GM21576 (cell line): ENCODE measurements around the gene KLHL1.

Source experiments
- ATAC-seq: cut with Tn5 transposase; IDR thresholded peaks from one replicate; pipeline ENCODE4 v1.9.1; 2021; ENCODE audit warnings: mild to moderate bottlenecking, moderate library complexity; ENCODE audit not compliant: unreplicated experiment

KLHL1 gene

GRCh38 chr13:70016116-70016515 lies 92.1 kb downstream of the KLHL1 start:
- no peak for ATAC-seq

DNA sequence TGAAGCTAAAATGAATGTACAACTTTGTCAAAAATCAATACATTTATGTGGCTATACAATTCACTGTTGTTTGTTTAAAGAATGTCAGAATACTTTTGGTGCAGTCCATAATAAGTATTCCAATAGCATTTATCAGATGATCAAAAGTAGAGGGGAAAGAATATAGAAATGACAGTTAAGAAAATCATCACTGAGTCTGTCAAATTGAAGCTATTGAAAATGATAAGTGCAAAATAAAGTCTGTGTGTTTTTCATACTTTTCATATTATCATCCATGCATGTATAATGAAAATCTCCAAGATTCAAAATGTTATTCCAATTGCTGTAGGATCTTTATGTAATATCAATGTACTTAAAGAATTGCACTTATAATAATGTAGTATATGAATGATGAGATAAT lies 93.9 kb downstream of the KLHL1 start:
- no peak for ATAC-seq

DNA sequence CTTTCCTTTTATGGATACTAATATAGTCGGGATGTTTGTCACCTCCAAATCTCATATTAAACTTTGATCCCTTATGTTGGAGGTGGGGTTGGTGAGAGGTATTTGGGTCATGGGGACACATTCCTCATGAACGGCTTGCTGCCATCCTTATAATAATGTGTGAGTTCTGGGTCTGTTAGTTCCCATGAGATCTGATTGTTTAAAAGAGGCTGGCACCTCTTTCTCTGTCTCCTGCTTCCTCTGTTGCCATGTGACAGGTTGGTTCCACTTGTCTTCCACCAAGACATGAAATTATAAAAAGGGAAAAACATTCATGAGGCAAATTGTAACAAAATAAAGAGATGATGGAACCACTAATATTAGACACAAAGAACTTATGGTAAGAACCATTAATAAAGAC lies 108.4 kb downstream of the KLHL1 start:
- ATAC-seq, result no peak

GRCh38 chr13:69997061-69997460 lies 111.2 kb downstream of the KLHL1 start:
- no peak for ATAC-seq

GRCh38 chr13:69980799-69981198 lies 127.5 kb downstream of the KLHL1 start:
- ATAC-seq, result peak; percentile 56

DNA sequence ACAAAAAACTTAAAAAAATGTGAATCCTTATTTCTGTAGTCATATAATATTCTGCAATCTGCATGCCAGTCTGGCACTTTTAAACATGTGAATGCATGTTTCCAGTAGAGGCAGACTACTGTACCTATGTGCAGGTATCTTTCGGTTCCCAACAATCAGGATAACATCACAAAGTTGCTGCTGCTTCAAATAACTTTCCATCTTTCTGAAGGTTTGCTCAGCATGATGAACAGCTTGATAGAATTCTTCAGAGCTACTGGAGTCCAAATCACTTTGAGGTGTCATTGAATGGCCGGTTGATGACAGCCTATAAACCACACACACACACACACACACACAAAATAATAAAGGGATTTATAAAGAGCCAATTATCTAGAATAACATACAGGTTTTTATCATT lies 132.8 kb downstream of the KLHL1 start:
- no peak for ATAC-seq

- no peak for ATAC-seq
Observed at GRCh38 chr13:69970520-69970919, 137.7 kb downstream of the KLHL1 start.

DNA sequence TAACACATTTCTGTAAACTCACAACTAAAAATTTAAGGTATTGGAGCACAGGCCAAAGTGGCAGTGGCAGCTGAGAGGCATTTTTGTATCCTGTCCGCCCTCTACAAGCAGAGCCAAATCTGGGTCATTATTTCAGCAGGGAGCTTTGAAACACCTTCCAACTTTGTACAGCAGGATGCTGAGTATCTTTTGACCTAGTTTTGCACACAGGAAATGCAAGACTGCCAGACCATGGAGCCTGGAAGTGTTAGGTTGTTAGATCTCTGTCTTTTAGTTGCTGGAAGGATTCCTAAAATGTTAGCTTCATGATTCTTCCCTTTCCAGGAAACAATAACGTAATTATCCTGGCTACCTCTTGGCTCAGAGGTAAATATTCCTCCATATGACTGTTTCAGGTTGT lies 149.2 kb downstream of the KLHL1 start:
- ATAC-seq, result no peak

DNA sequence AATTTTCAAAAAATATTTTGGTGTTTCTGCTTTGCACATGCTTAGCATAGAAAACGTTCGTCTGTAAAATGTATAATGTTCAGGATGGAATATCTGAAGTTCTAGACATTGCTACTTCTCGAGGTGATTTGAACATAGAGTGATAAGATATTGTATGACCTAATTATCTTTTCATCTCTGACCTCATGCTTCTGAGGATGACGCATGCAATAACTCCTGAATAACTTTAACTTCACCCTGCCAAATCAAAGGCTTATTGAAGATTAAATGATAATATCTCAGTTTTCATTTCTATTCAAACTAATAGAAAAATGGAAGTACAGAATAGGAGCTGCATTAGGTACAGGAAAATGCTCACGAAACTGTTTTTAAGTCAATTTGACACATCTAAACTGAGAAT lies 151.4 kb downstream of the KLHL1 start:
- ATAC-seq, result no peak

DNA sequence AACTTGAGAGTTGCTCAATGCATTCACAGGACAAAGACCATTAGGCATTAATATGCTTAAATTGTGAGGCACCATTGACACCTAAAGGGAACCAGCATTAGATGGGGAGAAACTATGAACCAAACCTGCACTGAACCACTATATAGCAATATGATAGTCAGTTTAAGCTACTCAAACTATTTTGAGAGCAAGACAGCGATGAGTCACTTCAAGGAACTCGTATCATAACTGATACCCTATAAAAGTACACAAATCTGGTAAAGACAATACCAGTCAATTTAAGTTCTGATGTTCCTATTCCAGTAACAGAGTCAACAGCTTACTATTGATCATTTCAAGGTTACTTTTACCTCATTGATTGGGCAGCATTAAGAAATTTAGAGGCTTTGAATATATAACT lies 151.9 kb downstream of the KLHL1 start:
- no peak for ATAC-seq

GRCh38 chr13:69955271-69955670 lies 153.0 kb downstream of the KLHL1 start:
- no peak for ATAC-seq

DNA sequence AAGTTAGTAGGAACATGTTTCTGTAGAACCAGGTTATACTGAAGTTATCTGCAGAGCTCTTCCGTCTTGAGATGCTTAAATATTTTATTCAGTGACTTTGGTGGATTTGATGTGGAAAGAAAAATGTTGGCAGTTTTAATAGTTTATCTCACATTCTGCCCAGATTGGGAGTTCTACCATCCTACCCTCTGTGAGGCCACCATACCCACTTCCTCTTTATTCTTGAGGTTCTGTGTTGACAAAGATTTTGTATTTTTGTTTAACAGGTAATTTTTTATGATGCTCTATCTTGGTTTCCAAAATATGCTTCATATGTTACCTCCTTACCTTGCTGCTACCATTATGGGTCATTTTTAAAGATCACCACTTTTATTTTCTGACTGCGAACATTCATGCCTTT lies 156.8 kb downstream of the KLHL1 start:
- ATAC-seq, result no peak

- no peak for ATAC-seq
Observed at GRCh38 chr13:69950160-69950559, 158.1 kb downstream of the KLHL1 start.

DNA sequence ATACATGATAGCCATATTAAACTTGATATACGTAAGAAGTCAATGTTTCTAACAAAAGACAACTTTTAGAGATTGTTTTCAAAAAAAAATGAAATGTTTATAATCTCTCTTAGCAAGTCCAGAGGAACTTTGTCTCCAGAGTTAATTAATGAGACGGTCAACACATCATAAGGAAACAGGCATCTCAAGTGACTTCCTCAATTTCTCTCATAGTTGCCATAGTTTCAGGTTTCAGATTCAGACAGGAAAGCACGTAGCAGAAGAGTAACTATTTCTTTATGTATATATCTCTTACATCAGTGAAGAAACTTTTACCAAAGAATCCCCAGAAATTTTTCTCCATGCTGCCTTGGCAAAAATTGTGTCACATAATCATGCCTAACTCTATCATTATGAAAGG lies 160.2 kb downstream of the KLHL1 start:
- peak; percentile 99 for ATAC-seq

GRCh38 chr13:69947582-69947981 lies 160.7 kb downstream of the KLHL1 start:
- ATAC-seq, result peak; percentile 25

DNA sequence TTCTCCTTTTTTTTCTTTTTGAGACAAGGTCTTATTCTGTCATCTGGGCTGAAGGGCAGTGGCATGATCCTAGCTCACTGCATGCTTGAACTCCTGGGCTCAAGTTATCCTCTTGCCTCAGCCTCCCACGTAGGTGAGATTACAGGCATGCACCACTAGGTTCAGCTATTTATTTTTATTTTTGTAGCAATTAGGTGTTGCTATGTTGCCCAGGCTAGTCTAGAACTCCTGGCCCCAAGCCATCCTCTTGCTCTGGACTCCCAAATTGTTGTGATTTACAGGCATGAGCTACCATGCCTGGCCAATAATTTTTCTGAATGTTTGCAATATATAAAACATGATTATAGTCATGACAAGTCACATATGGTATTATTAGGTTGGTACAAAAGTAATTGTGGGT lies 161.7 kb downstream of the KLHL1 start:
- ATAC-seq, result no peak

DNA sequence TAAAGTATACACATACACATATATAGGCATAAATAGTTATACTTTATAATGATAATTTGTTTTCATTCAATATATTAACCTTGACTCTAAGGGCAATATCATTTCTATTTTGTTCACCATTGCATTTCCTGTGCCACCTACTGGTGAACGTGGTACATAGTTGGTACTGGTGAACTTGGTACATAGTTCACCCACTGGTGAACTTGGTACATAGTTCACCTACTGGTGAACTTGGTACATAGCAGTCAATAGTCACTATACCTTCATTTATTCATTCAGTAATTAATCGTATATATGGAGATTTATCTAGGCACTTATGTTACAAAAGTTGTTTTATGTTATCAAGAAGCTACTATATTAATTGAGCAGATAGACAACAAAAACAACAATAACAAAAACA lies 173.2 kb downstream of the KLHL1 start:
- no peak for ATAC-seq

DNA sequence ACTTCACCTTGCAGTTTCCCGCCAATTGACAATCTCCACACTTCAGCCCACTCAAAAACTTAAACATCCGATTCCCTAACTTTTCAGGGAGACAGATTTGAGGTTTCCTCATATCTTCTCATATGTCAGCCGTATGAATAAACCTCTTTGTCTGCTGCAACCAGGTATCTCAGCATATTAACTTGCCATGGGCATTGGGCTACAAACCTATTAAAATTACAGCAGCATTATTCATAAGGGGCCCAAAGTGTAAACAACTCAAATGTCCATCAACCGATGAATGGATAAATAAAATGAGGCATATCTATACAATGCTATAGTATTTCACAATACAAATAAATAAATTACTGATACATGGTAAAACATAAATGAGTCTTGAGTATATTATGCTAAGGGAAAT lies 180.0 kb downstream of the KLHL1 start:
- ATAC-seq, result no peak

DNA sequence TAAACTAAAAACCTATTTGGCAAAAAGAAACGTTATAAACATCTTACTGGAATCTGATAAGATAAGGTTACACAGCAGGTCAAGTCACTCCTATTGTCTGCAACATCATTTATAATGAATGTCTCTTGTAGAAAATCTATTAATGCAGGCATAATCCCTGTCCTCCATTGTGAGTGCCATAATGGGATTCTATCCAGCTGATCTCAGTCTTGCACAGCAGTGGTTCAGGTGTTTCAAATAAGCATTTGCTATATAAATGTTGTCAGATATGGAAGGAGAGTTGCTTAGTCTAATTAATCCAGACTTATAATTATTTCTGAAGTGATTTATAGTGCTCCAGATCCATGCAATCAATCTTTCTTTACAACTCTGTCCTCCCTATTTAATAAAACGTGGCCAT lies 187.1 kb downstream of the KLHL1 start:
- no peak for ATAC-seq

- ATAC-seq, result no peak
Observed at GRCh38 chr13:69912630-69913029, 195.6 kb downstream of the KLHL1 start.

- ATAC-seq, result no peak
Observed at GRCh38 chr13:69910800-69911199, 197.5 kb downstream of the KLHL1 start.

GRCh38 chr13:69904784-69905183 lies 203.5 kb downstream of the KLHL1 start:
- ATAC-seq, result no peak

DNA sequence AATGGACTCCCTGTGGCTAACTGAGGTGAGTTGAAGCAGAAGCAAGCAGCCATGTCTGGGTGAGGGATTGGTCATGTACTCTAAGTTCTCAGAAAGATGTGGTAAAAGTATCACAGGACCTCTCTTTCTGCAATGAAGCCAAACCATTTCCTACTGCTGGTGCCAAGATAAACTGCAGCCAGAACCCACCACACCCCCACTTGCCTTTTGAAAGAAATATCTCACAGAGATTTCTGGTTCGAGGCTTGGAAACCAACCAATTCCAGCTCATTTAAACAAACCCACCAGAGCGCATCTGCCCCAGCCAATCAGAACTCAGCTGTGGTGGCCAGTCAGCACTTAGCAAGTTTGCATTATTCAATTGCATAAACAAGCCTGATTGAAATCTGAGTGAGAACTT lies 205.2 kb downstream of the KLHL1 start:
- ATAC-seq, result no peak

- ATAC-seq, result no peak
Observed at GRCh38 chr13:69882451-69882850, 225.8 kb downstream of the KLHL1 start.
